ENCODE data around the gene NCOA7. TPM values are rescaled to one million over a fixed set of nuclear protein-coding genes. Genes with fewer than 3 reads are reported as not detected.

The NCOA7 gene
- total RNA-seq, 4 donors from 2014 or later = 17.9 to 72.8 (median 40.6) TPM

DNA sequence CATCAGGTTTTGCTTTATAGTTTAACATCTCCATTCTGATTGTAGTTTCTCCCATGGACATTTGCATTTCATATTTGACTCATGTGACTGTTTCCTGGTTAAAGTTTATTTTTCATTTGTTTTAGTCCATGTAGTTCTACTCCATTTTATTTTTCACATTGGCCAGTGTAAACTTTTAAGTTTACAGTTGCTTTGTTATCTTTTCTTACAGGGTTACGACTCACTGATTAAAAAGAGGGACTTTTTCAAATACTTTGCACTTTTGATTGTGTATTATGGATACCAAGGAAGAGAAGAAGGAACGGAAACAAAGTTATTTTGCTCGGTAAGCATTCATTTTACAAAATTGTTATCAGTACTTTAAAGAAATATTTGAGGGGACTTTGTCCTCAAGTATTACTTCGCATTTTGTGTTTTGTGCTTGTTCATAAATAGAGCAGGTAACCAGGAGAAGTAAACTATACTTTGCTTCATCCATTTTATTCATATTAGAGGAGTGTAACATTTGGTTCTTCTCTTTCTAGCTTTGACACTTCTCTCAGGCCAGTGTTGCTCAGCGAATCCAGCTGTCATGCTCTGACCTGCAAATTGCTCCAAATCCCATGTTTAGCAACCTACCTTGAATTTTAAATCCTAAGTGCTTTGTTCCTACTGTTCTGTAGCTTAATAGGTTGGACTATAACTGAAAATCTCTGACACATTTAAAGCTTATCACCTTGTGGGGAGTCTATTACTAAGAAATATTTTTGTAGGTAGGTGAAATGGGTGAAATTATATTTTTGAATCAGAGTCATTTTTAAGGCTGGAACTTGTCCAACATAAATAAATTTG, 24.5 kb downstream of the NCOA7 start:
- TF ChIP-seq, protein P1, sequence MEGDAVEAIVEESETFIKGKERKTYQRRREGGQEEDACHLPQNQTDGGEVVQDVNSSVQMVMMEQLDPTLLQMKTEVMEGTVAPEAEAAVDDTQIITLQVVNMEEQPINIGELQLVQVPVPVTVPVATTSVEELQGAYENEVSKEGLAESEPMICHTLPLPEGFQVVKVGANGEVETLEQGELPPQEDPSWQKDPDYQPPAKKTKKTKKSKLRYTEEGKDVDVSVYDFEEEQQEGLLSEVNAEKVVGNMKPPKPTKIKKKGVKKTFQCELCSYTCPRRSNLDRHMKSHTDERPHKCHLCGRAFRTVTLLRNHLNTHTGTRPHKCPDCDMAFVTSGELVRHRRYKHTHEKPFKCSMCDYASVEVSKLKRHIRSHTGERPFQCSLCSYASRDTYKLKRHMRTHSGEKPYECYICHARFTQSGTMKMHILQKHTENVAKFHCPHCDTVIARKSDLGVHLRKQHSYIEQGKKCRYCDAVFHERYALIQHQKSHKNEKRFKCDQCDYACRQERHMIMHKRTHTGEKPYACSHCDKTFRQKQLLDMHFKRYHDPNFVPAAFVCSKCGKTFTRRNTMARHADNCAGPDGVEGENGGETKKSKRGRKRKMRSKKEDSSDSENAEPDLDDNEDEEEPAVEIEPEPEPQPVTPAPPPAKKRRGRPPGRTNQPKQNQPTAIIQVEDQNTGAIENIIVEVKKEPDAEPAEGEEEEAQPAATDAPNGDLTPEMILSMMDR (IDR thresholded peaks at IDR 0.05) = no peak
- TF ChIP-seq POLR2A (IDR thresholded peaks at IDR 0.05) = no peak
- Histone ChIP-seq H3K9me3 (no peaks in the 10 kb centered on the region), H3K27ac (peak overlapping the region; percentile 6 to 24), H3K36me3 (no peaks in the 10 kb centered on the region), H3K27me3 (no peaks in the 10 kb centered on the region), H3K4me3 (no peak overlapping the region), H3K4me1 (peaks cover 0 to 11% of the 10 kb centered on the region in 2 donors)
- intact Hi-C loops (cut with DNase I; ENCODE audit: low total_unique reads) = no loop called here
- DNase-seq = no peak

DNA sequence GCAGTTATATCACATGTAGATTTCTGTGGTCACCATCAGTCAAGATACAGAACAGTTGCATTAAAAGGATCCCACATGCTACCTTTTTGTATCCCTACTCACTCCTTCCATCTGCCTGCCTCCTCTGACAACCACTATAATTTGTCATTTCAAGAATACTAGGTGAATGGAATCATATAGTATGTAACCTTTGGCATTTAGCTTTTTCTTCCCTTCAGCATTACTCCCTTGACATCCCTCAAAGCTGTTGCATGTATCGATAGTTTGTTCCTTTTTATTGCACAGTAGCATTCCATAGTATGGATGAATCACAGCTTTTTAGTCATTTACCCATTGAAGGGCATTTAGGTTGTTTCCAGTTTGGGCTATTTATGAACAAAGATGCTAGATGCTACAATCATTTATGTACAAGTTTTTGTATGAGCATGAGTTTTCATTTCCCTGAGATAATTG, 26.1 kb downstream of the NCOA7 start:
- Histone ChIP-seq H3K9me3 (no peaks in the 10 kb centered on the region), H3K4me3 (no peak overlapping the region), H3K27me3 (no peaks in the 10 kb centered on the region), H3K27ac (no peak overlapping the region), H3K4me1 (peaks cover 0 to 10% of the 10 kb centered on the region in 2 donors), H3K36me3 (no peaks in the 10 kb centered on the region)
- DNase-seq = no peak
- TF ChIP-seq POLR2A (IDR thresholded peaks at IDR 0.05) = no peak
- TF ChIP-seq, protein P1 (IDR thresholded peaks at IDR 0.05) = no peak
- intact Hi-C loops (cut with DNase I; ENCODE audit: low total_unique reads) = no loop called here

DNA sequence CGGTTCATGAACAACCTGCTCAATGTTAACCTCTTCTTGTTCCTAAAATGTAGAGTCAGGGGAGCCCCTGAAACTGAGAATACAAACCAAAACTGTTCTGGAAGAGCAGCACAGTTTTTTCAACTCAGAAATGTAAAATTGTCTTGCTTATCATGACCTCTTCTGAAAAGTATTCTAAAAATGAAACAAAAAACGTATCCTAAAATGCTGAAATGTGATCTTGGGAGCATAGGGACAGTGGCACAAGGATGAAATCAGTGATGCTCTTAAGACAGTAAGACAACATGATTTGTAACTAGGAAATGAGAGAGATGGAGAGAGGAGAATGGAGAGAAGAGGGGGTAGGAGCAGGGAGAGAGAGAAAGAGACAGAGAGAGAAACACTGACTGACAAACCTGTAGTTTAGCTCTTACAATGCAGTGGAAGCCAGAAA, 27.5 kb downstream of the NCOA7 start:
- DNase-seq = no peak
- no peaks in the 10 kb centered on the region for H3K4me1 ChIP-seq
- H3K27me3 ChIP-seq = no peaks in the 10 kb centered on the region
- no peak for TF ChIP-seq POLR2A (IDR thresholded peaks at IDR 0.05)
- TF ChIP-seq, protein P1 (IDR thresholded peaks at IDR 0.05) = no peak
- H3K4me3 ChIP-seq = no peak overlapping the region
- H3K9me3 ChIP-seq = no peaks in the 10 kb centered on the region
- intact Hi-C loops (cut with DNase I; ENCODE audit: low total_unique reads) = no loop called here
- peak overlapping the region in 1 of 2 donors; percentile 68 for H3K27ac ChIP-seq
- no peaks in the 10 kb centered on the region for H3K36me3 ChIP-seq

DNA sequence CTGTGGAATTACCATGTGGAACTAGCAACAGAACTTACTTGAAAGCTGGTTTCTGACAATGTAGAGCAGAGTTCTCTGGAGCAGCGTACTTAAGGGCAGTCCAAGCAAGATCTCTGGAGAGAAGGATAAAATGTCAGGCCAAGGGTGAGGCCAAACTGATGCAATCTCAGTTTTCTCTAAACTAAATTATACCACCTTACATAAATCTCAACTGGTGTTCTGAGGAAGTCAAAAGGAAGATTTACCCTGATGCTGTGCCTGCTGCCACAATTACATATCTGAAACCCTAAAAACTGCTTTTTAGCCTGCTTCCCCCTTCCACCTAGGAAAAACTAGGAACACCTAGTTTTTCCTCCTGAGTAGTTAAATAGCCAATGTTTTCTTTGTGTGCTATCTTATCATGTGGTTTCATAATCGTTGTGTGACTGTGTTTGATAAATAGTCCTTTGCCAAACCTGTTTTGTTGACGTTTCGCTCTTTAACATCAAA, 28.1 kb downstream of the NCOA7 start:
- H3K9me3 ChIP-seq = no peaks in the 10 kb centered on the region
- DNase-seq = no peak
- TF ChIP-seq, protein P1 (IDR thresholded peaks at IDR 0.05) = no peak
- TF ChIP-seq POLR2A (IDR thresholded peaks at IDR 0.05) = no peak
- H3K27ac ChIP-seq = peak overlapping the region in 1 of 2 donors; percentile 68
- H3K36me3 ChIP-seq = no peaks in the 10 kb centered on the region
- H3K4me3 ChIP-seq = no peak overlapping the region
- intact Hi-C loops (cut with DNase I; ENCODE audit: low total_unique reads) = no loop called here
- no peaks in the 10 kb centered on the region for H3K27me3 ChIP-seq
- H3K4me1 ChIP-seq = no peaks in the 10 kb centered on the region
